BLaER1 (cell line): ENCODE results near the gene ASB13.

Experiments used
- H3K27ac ChIP-seq: shearing (Covaris generic); formaldehyde crosslinking; 2 replicates; pipeline ENCODE4 v1.8.1; 2022
- H3K27me3 ChIP-seq: shearing (Covaris generic); formaldehyde crosslinking; 2 replicates; pipeline ENCODE4 v1.8.1; 2022
- H3K36me3 ChIP-seq: shearing (Covaris generic); formaldehyde crosslinking; 2 replicates; pipeline ENCODE4 v1.8.1; 2022
- H3K4me1 ChIP-seq: shearing (Covaris generic); formaldehyde crosslinking; 2 replicates; pipeline ENCODE4 v1.8.1; 2022
- H3K4me2 ChIP-seq: shearing (Covaris generic); formaldehyde crosslinking; 2 replicates; pipeline ENCODE4 v1.8.1; 2022
- H3K4me3 ChIP-seq: shearing (Covaris generic); formaldehyde crosslinking; 2 replicates; pipeline ENCODE4 v1.8.1; 2022
- H3K9ac ChIP-seq: shearing (Covaris generic); formaldehyde crosslinking; 2 replicates; pipeline ENCODE4 v1.8.1; 2022
- H3K9me3 ChIP-seq: shearing (Covaris generic); formaldehyde crosslinking; 2 replicates; pipeline ENCODE4 v1.8.1; 2022
- H4K20me1 ChIP-seq: shearing (Covaris generic); formaldehyde crosslinking; 2 replicates; pipeline ENCODE4 v1.8.1; 2022
- Cebpa-rat ChIP-seq: shearing (Covaris generic); IDR thresholded peaks from 2 replicates; pipeline ENCODE4 v1.8.1; 2022

ASB13 gene

GRCh38 chr10:5603848-5604170 is 62.6 kb downstream of the ASB13 start:
- Histone ChIP-seq H3K4me2 (no peak overlapping the region), H3K36me3 (no peaks in the 10 kb centered on the region), H3K27ac (no peak overlapping the region), H3K9ac (no peak overlapping the region), H4K20me1 (no peaks in the 10 kb centered on the region), H3K9me3 (no peaks in the 10 kb centered on the region), H3K4me1 (peaks cover 12% of the 10 kb centered on the region), H3K27me3 (no peaks in the 10 kb centered on the region), H3K4me3 (no peak overlapping the region)
- TF ChIP-seq Cebpa-rat: no peak

GRCh38 chr10:5603091-5603847 is 63.1 kb downstream of the ASB13 start:
- Histone ChIP-seq H3K4me3 (no peak overlapping the region), H3K4me1 (peaks cover 12% of the 10 kb centered on the region), H3K36me3 (no peaks in the 10 kb centered on the region), H4K20me1 (no peaks in the 10 kb centered on the region), H3K27ac (no peak overlapping the region), H3K4me2 (no peak overlapping the region), H3K27me3 (no peaks in the 10 kb centered on the region), H3K9ac (no peak overlapping the region), H3K9me3 (no peaks in the 10 kb centered on the region)
- no peak for TF ChIP-seq Cebpa-rat

- no peak overlapping the region for H3K27ac ChIP-seq
- no peaks in the 10 kb centered on the region for H3K36me3 ChIP-seq
- no peak overlapping the region for H3K9ac ChIP-seq
- H3K9me3 ChIP-seq: no peaks in the 10 kb centered on the region
- no peak overlapping the region for H3K4me2 ChIP-seq
- TF ChIP-seq Cebpa-rat: no peak
- no peaks in the 10 kb centered on the region for H3K27me3 ChIP-seq
- H4K20me1 ChIP-seq: no peaks in the 10 kb centered on the region
- H3K4me1 ChIP-seq: peaks cover 11% of the 10 kb centered on the region
- H3K4me3 ChIP-seq: no peak overlapping the region
Measured at GRCh38 chr10:5601826-5602495, 64.4 kb downstream of the ASB13 start.

GRCh38 chr10:5600908-5601307 is 65.5 kb downstream of the ASB13 start:
- Histone ChIP-seq H3K36me3 (no peaks in the 10 kb centered on the region), H3K27me3 (no peaks in the 10 kb centered on the region), H3K4me1 (peaks cover 15% of the 10 kb centered on the region), H4K20me1 (no peaks in the 10 kb centered on the region), H3K4me2 (no peak overlapping the region), H3K4me3 (no peak overlapping the region), H3K9me3 (no peaks in the 10 kb centered on the region), H3K9ac (no peak overlapping the region), H3K27ac (no peak overlapping the region)
- TF ChIP-seq Cebpa-rat: no peak

GRCh38 chr10:5599613-5600520 is 66.5 kb downstream of the ASB13 start:
- Histone ChIP-seq H3K9me3 (no peaks in the 10 kb centered on the region), H4K20me1 (no peaks in the 10 kb centered on the region), H3K4me1 (peaks cover 26% of the 10 kb centered on the region), H3K27ac (no peak overlapping the region), H3K27me3 (no peaks in the 10 kb centered on the region), H3K9ac (no peak overlapping the region), H3K4me3 (no peak overlapping the region), H3K4me2 (no peak overlapping the region), H3K36me3 (no peaks in the 10 kb centered on the region)
- TF ChIP-seq Cebpa-rat: no peak

- H3K27me3 ChIP-seq: no peaks in the 10 kb centered on the region
- no peaks in the 10 kb centered on the region for H3K9me3 ChIP-seq
- H3K4me1 ChIP-seq: peaks cover 27% of the 10 kb centered on the region
- H3K4me2 ChIP-seq: no peak overlapping the region
- no peak for TF ChIP-seq Cebpa-rat
- H3K27ac ChIP-seq: no peak overlapping the region
- no peak overlapping the region for H3K4me3 ChIP-seq
- no peak overlapping the region for H3K9ac ChIP-seq
- no peaks in the 10 kb centered on the region for H4K20me1 ChIP-seq
- H3K36me3 ChIP-seq: no peaks in the 10 kb centered on the region
Measured at GRCh38 chr10:5598085-5598690, 68.2 kb downstream of the ASB13 start.

- Histone ChIP-seq H3K36me3 (no peaks in the 10 kb centered on the region), H3K27ac (no peak overlapping the region), H3K4me1 (peaks cover 22% of the 10 kb centered on the region), H3K27me3 (no peaks in the 10 kb centered on the region), H3K9me3 (no peaks in the 10 kb centered on the region), H4K20me1 (no peaks in the 10 kb centered on the region), H3K4me2 (peak overlapping the region; percentile 76), H3K4me3 (no peak overlapping the region), H3K9ac (no peak overlapping the region)
- TF ChIP-seq Cebpa-rat: no peak
Measured at GRCh38 chr10:5596611-5597341, 69.6 kb downstream of the ASB13 start.

GRCh38 chr10:5595994-5596471 is 70.4 kb downstream of the ASB13 start:
- peaks cover 21% of the 10 kb centered on the region for H3K4me1 ChIP-seq
- H3K4me3 ChIP-seq: no peak overlapping the region
- no peaks in the 10 kb centered on the region for H4K20me1 ChIP-seq
- H3K4me2 ChIP-seq: peak overlapping the region; percentile 76
- no peak for TF ChIP-seq Cebpa-rat
- no peak overlapping the region for H3K9ac ChIP-seq
- H3K27ac ChIP-seq: no peak overlapping the region
- H3K36me3 ChIP-seq: no peaks in the 10 kb centered on the region
- H3K27me3 ChIP-seq: no peaks in the 10 kb centered on the region
- no peaks in the 10 kb centered on the region for H3K9me3 ChIP-seq

- Histone ChIP-seq H4K20me1 (no peaks in the 10 kb centered on the region), H3K9me3 (no peaks in the 10 kb centered on the region), H3K27ac (no peak overlapping the region), H3K4me1 (peaks cover 21% of the 10 kb centered on the region), H3K4me2 (peak overlapping the region; percentile 76), H3K36me3 (no peaks in the 10 kb centered on the region), H3K4me3 (no peak overlapping the region), H3K9ac (no peak overlapping the region), H3K27me3 (no peaks in the 10 kb centered on the region)
- TF ChIP-seq Cebpa-rat: no peak
Measured at GRCh38 chr10:5595591-5595990, 70.8 kb downstream of the ASB13 start.
